Measurements from ENCODE around the gene SSH2.
"Not testable (repeated sequence)": the region's sequence is repeated elsewhere in the genome, so short reads cannot be mapped to it uniquely, and the experiment has no call there.

The SSH2 gene

DNA sequence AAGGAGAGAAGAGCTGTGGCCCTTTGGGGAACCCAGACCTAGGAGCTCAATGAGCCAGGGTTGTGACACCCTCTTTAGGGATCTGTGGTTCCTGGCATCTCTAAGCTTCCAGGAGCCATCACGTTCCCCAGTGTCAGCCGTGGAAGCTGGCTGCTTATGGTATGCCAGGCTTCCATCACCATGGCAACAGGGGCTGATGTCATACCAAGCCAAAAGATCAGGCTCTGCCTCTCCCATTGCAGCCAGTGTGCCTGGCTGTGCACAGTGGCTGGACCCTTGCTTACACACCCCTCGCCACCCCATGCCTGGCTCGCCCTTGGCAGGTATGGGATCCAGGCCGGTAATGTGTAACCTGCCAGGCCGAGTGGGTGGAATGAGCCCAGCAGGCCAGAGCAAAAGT lies 91.1 kb downstream of the SSH2 start:
- peak; percentile 35 for DNase-seq (ENCODE audit: low read depth)

DNA sequence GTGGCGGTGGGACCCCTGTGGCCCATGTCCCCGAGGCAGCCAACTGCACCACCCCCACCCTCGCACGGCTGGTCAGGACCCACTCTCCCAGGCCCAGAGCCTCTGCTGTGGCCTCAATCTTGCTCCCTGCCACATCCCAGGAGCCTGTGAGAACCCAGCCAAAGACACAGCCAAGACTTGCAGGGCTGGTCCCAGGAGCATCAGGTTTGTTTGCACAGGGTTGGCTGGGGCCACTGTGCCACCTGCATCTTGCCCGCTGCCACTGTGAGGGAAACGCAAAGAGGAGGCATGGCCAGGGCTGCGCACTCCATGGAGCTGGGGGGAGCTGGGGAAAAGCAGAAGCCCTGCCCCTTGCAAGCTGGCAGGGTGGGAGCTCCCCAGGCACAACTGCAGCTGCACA lies 92.5 kb downstream of the SSH2 start:
- no peak for DNase-seq (ENCODE audit: low read depth)

DNA sequence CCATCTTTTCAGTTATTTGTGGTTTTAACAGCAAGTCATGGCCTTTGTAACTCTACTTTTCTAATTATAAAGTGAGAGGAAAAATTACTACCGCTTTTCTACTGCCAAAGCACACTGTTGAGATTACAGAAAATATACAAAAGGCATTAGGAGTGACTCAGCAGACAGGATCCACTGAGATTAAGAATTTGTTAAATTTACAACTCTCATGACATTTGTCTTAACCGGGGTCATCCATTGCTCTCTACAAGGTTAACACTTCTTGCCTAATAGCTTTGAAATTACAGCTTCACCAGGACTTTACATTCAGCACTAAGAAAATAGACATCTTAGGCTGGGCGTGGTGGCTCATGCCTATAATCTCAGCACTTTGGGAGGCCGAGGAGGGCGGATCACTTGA lies 93.4 kb downstream of the SSH2 start:
- DNase-seq (ENCODE audit: low read depth): peak; percentile 54

DNA sequence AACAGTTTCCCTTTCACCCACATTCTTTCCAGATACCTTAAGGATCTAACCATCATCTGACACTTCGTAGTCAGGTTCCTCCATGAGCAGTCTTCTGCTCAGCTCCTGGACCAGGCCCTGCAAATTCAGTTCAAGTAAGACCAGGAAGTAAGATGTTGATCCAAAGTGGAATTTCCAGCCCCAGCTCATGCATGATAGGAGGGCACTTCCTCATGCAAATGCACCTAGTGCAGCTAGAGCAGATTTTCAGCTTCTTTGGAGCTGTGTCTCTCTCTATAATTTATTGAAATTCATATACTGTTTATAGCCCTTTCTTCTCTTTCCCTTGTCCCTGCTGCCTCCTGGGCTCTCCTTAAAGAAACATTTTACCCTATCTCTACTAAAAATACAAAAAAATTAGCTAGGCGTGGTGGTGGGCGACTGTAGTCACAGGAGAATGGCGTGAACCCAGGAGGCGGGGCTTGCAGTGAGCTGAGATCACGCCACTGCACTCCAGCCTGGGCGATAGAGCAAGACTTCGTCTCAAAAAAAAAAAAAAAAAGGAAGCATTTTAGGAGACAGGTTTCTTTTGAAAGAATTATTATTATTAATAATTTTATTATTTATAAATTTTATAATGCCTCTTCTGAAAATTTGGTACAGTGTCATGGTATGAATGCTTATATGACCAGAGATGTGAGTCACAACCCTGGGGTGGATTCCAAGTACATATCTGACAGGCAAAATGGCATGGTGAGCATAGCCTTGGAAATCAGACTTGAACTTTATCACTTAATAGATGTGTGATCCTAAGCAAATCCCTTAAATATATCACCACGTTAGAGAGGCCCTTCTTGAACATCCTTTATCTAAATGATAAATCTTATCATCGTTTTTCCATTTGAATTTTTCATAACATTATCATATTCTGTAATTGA lies 94.3 kb downstream of the SSH2 start:
- peak; percentile 71 for DNase-seq (ENCODE audit: low read depth)

DNA sequence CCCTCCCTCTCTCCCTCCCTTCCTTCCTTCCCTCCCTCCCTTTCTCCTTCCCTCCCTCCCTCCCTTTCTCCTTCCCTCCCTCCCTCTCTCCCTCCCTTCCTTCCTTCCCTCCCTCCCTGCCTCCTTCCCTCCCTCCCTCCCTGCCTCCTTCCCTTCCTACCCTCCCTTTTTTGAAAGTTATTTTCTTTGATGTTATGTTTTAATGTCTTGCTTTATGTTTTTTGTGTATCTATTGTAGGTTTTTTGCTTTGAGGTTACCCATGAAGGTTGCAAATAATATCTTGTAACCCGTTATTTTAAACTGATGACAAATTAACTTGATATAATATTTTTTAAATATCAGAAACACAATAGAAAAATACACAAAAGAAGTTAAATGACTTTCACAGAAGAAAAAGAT lies 96.2 kb downstream of the SSH2 start:
- DNase-seq (ENCODE audit: low read depth): no peak

DNA sequence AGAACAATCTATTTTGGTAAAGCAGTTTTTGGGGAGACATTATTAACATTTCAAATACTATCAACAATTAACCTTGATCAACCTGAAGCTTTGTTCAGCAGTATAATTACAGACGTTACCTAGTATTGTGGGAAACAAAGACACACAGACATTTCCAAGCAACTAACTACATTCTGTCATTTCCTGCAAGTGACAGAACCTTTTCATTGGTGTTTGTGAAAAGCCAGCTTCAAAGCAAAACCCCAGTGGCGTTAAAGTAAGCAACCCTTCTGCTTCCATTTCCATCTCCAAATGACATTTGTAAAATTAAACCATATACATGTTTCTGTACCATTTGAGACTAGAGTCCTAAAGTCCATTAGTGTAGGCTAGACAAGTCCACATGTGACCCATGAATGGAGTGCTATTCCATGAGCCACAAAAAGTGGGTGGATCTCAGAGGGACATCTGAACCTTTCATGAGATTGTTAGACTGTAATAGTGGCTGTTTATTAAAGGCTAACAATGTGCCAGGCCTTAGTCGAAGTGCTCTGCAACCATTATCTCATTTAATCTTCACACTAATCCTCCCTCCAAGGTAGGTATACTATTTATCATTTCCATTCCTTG lies 101.2 kb downstream of the SSH2 start:
- no peak for DNase-seq (ENCODE audit: low read depth)

DNA sequence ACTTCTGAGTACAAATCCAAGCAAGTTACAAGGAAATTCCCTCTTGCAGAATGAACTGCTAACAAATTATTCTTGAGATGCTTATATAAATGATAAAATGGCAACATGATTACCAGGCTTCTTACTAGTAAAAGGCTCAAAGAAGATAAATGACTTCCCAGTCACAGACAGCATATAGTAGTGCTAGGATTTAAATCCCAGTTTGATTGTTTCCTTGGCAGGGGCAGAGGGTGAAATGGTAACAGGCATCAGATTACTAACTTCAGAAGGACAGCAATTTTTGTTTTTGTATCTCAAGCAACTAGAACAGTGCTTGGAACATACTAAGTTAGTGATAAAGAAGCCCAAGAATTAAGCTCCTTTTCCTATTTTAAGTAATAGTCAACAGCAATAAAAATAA lies 102.8 kb downstream of the SSH2 start:
- peak; percentile 18 for DNase-seq (ENCODE audit: low read depth)

DNA sequence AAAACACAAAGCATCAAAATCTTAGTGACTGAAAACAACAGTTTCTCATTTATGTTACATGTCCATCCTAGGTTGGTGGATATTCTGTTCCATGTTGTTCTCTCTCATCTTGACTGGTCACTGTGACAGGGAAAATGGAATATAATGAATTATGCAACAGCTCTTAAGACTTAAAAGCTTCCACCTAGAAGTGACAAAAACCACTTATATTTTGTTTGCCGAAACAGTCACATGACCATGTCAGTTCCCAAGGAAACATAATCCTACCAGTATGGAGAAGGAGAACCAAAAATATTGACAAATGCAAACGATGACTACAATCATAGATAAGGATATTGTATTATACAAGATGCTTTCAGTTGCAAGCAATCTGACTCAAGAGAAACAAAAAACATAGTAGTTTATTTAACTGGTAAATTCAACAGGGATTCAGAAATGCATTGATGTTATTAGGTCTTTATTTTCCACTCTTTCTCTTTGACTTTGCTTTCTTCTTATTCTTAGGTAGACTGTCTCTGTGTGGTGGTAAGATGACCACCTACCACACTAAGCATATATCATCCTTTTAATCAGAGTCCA lies 103.8 kb downstream of the SSH2 start:
- DNase-seq (ENCODE audit: low read depth): no peak

DNA sequence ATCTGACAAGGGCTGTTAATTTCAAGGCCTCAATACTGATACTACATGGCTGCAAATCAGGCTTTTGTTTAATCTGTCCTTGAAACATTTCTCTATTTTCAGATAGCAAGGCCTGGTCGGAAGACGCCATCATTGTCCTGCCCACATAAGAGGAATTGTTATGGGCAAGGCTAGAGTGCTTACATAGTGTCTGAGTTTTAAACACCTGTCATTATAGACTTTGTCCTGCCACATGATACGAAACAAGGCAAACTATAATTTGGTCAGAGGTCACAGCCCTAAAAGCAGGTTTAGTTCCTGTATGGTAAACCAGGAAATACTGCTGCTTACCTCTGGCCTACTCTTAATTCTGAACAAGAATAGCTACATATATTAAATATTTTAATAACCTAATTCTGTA lies 104.4 kb downstream of the SSH2 start:
- no peak for DNase-seq (ENCODE audit: low read depth)

DNA sequence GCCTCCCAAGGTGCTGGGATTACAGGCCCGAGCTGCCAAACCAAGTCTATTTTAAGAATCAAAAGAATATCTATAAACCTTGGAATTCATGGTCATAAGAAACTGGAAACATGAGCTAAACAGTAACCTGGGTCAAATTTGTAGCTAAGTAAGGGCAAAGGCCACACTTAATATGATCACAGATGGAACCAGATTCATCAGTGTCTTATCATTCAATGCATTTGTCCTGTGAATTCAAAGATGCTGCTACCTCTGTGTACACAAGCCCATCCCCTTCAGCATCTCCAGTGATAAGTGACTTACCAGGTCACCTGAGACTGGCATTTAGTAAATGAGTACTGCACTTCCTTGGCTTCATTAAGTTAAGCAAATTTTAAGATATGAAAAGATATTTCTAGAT lies 108.1 kb downstream of the SSH2 start:
- no peak for DNase-seq (ENCODE audit: low read depth)

DNA sequence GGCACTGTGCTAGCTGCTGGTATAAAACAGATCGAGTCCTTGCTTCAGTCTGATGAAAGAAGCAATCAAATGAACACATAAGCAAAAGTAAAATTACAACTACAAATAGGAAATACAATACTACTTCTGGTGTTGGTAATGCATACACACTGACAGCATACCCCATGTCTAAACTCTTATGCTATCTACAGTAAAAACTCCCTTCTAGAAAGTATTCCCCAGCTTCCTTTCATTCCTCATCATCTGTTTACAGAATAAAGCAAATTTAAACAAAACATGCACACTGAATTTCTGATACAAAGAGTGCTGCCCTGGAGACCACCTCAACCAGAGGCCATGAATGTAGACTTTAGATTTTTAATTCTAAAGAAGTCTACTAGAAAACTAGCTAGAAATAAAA lies 109.6 kb downstream of the SSH2 start:
- no peak for DNase-seq (ENCODE audit: low read depth)

DNA sequence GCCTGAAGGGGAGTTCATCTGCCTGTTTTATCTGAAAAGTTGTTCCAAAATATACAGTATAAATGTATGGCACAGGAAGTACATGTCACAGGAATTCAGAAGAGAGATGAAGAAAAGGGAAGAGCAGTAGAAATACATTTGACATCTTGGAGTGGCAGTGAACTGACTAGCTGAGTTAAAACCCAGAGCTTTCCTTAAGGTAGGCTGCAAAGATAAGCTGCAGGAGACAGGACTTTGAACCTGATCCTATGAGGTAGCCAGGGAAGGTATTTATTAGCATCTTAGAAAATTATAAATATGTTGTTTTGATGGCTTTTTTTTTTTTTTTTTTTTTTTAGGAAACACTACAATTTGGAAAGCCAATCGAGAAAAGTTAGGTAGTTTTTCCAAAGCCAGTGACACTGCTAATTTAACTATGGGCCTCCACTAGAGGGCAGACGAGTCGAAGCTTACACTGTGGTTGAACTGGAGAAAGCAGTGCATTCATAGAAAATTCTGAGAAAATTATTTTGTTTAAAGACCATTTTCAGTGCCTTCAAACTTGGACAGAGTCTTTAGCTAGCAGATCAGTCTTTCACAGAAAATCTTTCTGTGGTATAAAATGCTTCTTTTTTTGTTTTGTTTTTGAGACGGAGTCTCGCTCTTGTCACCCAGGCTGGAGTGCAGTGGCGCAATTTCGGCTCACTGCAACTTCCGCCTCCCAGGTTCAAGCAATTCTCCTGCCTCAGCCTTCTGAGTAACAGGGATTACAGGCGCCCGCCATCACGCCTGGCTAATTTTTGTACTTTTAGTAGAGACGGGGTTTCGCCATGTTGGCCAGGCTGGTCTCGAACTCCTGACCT lies 122.3 kb downstream of the SSH2 start:
- peak; percentile 64 for DNase-seq (ENCODE audit: low read depth)

DNA sequence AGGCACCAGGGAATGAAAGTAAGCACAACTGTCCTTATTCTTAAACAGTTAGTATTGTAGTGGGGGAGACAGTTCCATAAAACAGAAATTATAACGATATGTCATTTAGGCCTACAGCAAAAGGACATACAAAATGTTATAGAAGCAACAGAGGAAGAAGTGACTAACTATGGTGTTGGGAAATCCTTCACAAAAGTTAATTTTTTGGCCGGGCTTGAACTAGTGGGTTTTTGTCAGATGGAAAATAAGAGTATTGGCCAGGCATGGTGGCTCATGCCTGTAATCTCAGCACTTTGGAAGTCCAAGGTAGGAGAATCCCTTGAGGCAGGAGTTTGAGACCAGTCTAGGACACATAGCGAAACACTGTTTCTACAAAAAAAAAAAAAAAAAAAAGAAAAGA lies 127.8 kb downstream of the SSH2 start:
- DNase-seq (ENCODE audit: low read depth): peak; percentile 36

DNA sequence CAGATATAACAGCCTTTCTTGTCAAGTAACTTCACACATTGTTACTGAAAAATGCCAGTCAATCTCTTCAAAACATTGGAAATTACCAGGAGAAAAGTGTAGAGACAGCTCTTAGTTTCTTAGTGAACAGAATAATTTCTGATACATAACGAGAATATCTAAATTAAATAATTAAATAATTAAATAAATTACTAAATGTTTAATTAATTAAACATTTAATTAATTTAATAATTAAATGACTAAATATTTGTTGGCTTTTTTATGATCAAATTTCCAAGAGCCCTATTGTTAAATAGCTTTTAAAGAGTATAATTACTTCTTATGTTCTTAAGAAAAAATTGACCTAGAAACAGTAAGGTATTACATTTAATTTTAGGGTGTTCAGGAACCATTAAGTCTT lies 129.6 kb downstream of the SSH2 start:
- DNase-seq (ENCODE audit: low read depth): no peak

DNA sequence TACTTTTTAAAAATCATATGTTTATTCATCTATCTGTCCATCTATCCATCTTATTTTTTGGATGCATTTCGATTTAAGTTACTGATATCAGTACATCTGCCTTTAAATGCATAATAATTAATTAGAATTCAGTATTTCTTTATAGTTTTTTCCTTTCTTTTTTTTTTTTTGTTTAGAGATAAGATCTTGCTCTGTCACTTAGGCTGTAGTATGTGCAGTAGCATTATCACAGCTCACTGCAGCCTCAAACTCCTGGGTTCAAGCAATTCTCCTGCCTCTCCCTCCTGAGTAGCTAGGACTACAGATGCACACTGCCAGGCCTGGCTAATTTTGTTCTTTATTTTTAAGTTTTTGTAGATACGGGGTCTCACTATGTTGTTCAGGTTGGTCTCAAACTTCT lies 133.4 kb downstream of the SSH2 start:
- DNase-seq (ENCODE audit: low read depth): no peak

DNA sequence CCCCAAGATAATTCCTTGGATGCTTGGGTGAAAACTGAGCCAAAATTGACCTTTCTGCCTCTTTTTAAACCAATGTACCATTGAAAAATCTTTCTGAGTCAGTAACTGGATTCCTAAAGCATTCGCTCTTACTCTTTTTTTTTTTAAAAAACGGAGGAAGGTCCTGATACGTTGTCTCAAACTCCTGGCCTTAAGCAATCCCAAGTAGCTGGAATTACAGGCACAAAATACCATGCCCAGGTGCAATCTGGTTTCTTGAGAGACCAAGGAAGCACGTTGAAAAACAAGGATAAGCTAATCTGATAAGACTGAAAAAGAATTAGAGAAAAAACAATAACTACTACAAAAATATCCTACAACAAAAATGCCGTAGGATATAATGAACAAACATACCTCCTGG lies 136.5 kb downstream of the SSH2 start:
- no peak for DNase-seq (ENCODE audit: low read depth)

DNA sequence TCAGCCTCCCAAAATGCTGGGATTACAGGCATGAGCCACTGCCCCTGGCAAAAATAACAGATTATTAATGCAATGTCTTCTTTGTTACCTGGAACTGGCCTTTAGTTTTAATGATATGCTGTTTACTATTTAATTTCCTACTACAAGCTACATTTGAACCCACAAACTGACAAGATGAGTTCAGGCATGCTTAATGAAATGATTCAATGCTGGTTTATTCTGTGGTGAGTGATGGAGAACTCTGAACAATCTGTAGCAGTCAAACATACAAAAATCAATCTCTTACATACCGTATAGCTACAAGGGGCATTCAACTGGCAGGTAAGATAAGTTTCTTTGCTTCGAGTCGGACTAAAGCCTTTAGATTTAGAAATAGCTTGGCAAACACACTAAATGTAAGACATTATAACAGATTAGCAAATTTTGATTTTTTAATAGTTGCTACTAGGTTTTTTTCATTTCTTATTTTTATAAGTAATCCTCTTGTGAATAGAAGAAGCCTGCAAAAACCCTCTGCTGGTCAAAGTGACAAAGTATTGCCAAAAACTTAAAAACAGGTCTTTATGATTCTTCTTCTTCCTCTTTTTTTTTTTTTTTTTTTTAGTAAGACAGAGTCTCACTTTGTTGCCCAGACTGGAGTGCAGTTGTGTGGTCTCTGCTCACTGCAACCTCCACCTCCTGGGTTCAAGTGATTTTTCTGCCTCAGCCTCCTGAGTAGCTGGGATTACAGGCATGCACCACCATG lies 138.5 kb downstream of the SSH2 start:
- no peak for DNase-seq (ENCODE audit: low read depth)

DNA sequence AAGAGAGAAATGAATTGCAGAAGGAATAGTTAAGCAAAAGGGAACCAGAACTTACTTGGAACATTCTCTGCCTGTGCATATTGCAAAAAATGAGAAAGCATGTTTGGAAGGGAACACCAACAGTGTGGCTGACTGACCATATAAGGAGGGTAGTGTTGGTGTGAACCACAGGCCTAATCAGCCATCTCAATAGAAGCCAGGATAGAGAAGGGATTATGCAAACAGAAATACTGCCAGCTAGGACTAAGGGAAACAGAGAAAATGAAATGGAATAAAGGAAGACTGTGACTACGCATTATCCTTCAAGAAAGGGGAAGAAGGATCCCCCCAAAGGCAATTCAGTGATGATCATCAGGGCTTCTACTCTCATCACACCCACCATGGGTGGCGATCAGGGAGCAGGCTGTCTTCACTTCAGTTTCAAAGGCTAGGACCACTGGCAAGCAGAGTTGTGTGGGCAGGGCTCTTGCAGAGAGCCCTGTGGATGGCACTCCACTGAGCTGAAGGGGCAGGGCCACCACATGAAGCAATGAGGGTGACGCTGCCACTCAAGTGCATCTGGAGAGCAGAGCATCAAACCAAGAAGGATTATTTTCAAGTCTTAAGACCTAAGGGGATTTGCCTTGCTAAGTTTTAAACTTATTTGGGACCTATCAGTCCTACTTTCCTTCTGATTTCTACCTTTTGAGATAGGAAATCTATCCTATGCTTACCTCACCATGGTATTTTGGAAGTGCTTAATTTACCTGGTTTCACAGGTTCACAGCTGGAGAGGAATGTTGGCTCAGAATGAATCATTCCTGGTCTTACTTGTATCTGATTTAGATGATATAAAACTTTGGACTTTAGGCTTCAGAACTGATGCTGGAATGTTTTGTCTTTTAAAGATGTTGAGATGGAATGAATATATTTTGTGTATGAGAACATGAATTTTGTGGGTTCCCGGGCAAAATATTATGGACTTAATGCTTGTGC lies 140.5 kb downstream of the SSH2 start:
- DNase-seq (ENCODE audit: low read depth): no peak

DNA sequence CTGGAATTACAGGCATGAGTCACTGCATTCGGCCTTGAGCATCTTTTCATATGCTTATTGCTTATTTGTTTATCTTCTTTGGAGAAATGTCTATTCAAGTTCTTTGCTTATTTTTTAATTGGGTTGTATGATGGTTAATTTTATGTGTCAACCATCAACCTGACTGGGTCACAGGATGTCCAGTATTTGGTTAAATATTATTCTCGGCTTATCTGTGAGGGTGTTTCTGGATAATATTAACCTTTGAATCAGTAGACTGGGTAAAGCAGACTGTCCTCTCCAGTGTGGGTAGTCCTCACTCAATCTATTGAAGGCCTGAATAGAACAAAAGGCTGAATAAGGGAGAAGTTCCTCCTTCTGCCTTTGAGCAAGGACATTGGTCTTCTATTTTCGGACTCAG lies 142.0 kb downstream of the SSH2 start:
- no peak for DNase-seq (ENCODE audit: low read depth)

DNA sequence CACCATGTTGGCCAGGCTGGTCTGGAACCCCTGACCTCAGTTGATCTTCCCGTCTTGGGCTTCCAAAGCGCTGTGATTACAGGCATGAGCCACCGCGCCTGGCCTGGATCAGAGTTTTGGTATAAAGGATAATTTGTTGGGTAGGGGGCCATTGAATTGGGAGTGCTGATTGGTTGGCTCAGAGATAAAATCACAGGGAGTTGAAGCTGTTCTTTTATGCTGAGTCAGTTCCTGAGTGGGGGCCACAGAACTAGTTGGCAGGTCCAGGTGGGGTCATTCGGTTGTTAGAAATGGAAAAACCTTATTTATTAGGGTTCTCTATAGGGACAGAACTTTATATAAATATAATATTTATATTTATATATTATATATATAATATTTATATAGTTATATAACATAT lies 147.1 kb downstream of the SSH2 start:
- no peak for DNase-seq (ENCODE audit: low read depth)

DNA sequence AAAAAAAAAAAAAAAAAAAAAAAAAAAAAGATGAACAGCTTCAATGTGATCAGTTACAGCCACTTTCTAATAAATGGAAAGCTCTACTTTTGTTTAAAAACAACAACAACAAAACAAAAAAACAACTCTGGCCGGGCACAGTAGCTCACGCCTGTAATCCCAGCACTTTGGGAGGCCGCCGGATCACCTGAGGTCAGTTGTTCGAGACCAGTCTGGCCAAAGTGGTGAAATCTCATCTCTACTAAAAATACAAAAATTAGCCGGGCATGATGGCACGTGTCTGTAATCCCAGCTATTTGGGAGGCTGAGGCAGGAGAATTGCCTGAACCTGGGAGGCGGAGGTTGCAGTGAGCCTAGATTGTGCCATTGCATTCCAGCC lies 150.2 kb downstream of the SSH2 start:
- DNase-seq (ENCODE audit: low read depth): not testable (repeated sequence)
